Activated CD4-positive, alpha-beta T cell treated with anti-CD3 and anti-CD28 coated beads for 1 hour (primary cell): ENCODE data around the gene SUPT20HL1.

Source experiments
- DNase-seq: peaks from one replicate; pipeline ENCODE4 v3.0.0-alpha.2; 2020

The SUPT20HL1 gene

GRCh38 chrX:24399550-24399949, 39.1 kb downstream of the SUPT20HL1 start:
- no peak for DNase-seq

GRCh38 chrX:24405959-24406358, 45.5 kb downstream of the SUPT20HL1 start:
- no peak for DNase-seq
